H1 (cell line): Measurements from ENCODE around the gene PDZD2. TPM values are rescaled to one million over a fixed set of nuclear protein-coding genes. Genes with fewer than 3 reads are reported as not detected.

ENCODE experiments used
- CTCF ChIA-PET: fragments of 300-600 bp; sonication (Branson Sonifier 250); formaldehyde crosslinking; loops from one replicate; lab custom pipeline; 2021; ENCODE audit not compliant: partially characterized antibody; lab: Charles Lee
- POLR2A ChIA-PET: fragments of 300-600 bp; sonication (Branson Sonifier 250); formaldehyde crosslinking; loops from one replicate; lab custom pipeline; 2021; ENCODE audit warnings: inconsistent platforms; ENCODE audit not compliant: partially characterized antibody; lab: Charles Lee
- DNase-seq, 2 experiments: peaks; one replicate each; pipeline versions ENCODE4 v3.0.0 to v3.0.0-alpha.2; 2010 to 2022; ENCODE audit warnings: low spot score in 2 of 2, low read depth in 1 of 2, mixed read lengths in 1 of 2
- FAIRE-seq: peaks from 2 replicates; lab custom pipeline; 2011; peaks lifted over from hg19 to GRCh38; lab: Jason Lieb, UNC
- H2AFZ ChIP-seq: 2 replicates; pipeline ENCODE4 v1.8.1; 2012; ENCODE audit warnings: low read length, inconsistent platforms
- H2AK5ac ChIP-seq: 2 replicates; pipeline ENCODE4 v1.6.1; 2013; ENCODE audit warnings: low read depth, low read length
- H2BK120ac ChIP-seq: replicated peaks from 2 replicates; pipeline ENCODE3; 2013; ENCODE audit warnings: low read depth, low read length, inconsistent platforms
- H2BK12ac ChIP-seq: 2 replicates; pipeline ENCODE4 v1.6.1; 2013; ENCODE audit warnings: low read depth, low read length
- H2BK15ac ChIP-seq: 2 replicates; pipeline ENCODE4 v1.6.1; 2013; ENCODE audit warnings: low read length
- H2BK20ac ChIP-seq: 2 replicates; pipeline ENCODE4 v1.6.1; 2013; ENCODE audit warnings: low read length
- H2BK5ac ChIP-seq: 2 replicates; pipeline ENCODE4 v1.6.1; 2013; ENCODE audit warnings: low read depth, low read length
- H3K14ac ChIP-seq: 2 replicates; pipeline ENCODE4 v1.6.1; 2013; ENCODE audit warnings: inconsistent platforms; ENCODE audit not compliant: insufficient read length
- H3K18ac ChIP-seq: 2 replicates; pipeline ENCODE4 v1.6.1; 2013; ENCODE audit warnings: low read length; ENCODE audit errors: extremely low read depth
- H3K23ac ChIP-seq: 2 replicates; pipeline ENCODE4 v1.6.1; 2013; ENCODE audit warnings: inconsistent platforms; ENCODE audit not compliant: insufficient read length
- H3K23me2 ChIP-seq: 2 replicates; pipeline ENCODE4 v1.6.1; 2013; ENCODE audit warnings: low read depth, low read length
- H3K27ac ChIP-seq: 2 replicates; pipeline ENCODE4 v1.6.1; 2011; ENCODE audit warnings: low read depth, low read length, inconsistent platforms
- H3K27me3 ChIP-seq, 4 experiments: replicated peaks in 1 of 4; 1 replicate in 1 of 4; 2 replicates in 3 of 4; pipeline versions ENCODE4 v1.6.1 to v1.8.1; 2011 to 2013; ENCODE audit warnings: low read length in 3 of 4, mild to moderate bottlenecking in 3 of 4, inconsistent platforms in 2 of 4, mixed read lengths in 2 of 4, moderate library complexity in 1 of 4; ENCODE audit not compliant: control insufficient read depth in 3 of 4, insufficient read depth in 3 of 4; ENCODE audit errors: extremely low read depth in 1 of 4
- H3K36me3 ChIP-seq, 4 experiments: 2 replicates each; pipeline versions ENCODE4 v1.6.1 to v1.8.1; 2011 to 2013; ENCODE audit warnings: mild to moderate bottlenecking in 4 of 4, low read length in 3 of 4, moderate library complexity in 2 of 4, control low read depth in 1 of 4, inconsistent platforms in 1 of 4; ENCODE audit not compliant: insufficient read depth in 4 of 4, control insufficient read depth in 2 of 4
- H3K4ac ChIP-seq: replicated peaks from 2 replicates; pipeline ENCODE3; 2013; ENCODE audit warnings: low read length, low read depth, mixed read lengths, inconsistent platforms; ENCODE audit not compliant: insufficient read length
- H3K4me1 ChIP-seq, 4 experiments: replicated peaks in 1 of 4; 1 replicate in 1 of 4; 2 replicates in 3 of 4; pipeline versions ENCODE4 v1.6.1 to v1.8.1; 2011 to 2013; ENCODE audit warnings: low read length in 3 of 4, inconsistent platforms in 2 of 4, mixed read lengths in 1 of 4; ENCODE audit not compliant: insufficient read depth in 4 of 4, control insufficient read depth in 3 of 4
- H3K4me2 ChIP-seq, 2 experiments: 2 replicates each; pipeline versions ENCODE4 v1.6.1 to v1.8.1; 2011 to 2013; ENCODE audit warnings: low read depth in 2 of 2, low read length in 2 of 2, control low read depth in 1 of 2, inconsistent platforms in 1 of 2, mild to moderate bottlenecking in 1 of 2; ENCODE audit not compliant: insufficient read depth in 1 of 2
- H3K4me3 ChIP-seq, 4 experiments: fragments of 200-600, 300-600 bp in 1 of 4; sonication (generic), shearing (Covaris generic), sonication (Bioruptor Twin) in 1 of 4; 2 replicates each; pipeline versions ENCODE4 v1.5.1 to v1.8.1; 2011 to 2016; ENCODE audit warnings: low read length in 4 of 4, low read depth in 3 of 4, control low read depth in 2 of 4, inconsistent platforms in 2 of 4, mild to moderate bottlenecking in 2 of 4, mixed read lengths in 1 of 4, moderate library complexity in 1 of 4; ENCODE audit not compliant: insufficient read depth in 2 of 4; ENCODE audit errors: extremely low read depth in 1 of 4
- H3K56ac ChIP-seq: replicated peaks from 2 replicates; pipeline ENCODE3; 2013; ENCODE audit warnings: low read depth, mild to moderate bottlenecking, mixed read lengths, low read length, inconsistent platforms; ENCODE audit not compliant: insufficient read length
- H3K79me1 ChIP-seq: 2 replicates; pipeline ENCODE4 v1.6.1; 2013; ENCODE audit warnings: low read depth, low read length, control low read depth
- H3K79me2 ChIP-seq, 2 experiments: 2 replicates each; pipeline versions ENCODE4 v1.6.1 to v1.8.1; 2012 to 2013; ENCODE audit warnings: low read length in 2 of 2, mild to moderate bottlenecking in 2 of 2, inconsistent platforms in 1 of 2; ENCODE audit not compliant: insufficient read depth in 2 of 2, control insufficient read depth in 1 of 2
- H3K9ac ChIP-seq, 4 experiments: replicated peaks in 1 of 4; 1 replicate in 1 of 4; 2 replicates in 3 of 4; pipeline versions ENCODE4 v1.6.1 to v1.8.1; 2011 to 2013; ENCODE audit warnings: low read depth in 3 of 4, low read length in 3 of 4, control low read depth in 2 of 4, mild to moderate bottlenecking in 2 of 4, moderate library complexity in 2 of 4, inconsistent platforms in 1 of 4; ENCODE audit errors: extremely low read depth in 1 of 4
- H3K9me3 ChIP-seq, 2 experiments: 2 replicates each; pipeline versions ENCODE4 v1.6.1 to v1.8.1; 2012 to 2013; ENCODE audit warnings: mild to moderate bottlenecking in 2 of 2, moderate library complexity in 2 of 2, control low read depth in 1 of 2, inconsistent platforms in 1 of 2, low read depth in 1 of 2, low read length in 1 of 2, mixed read lengths in 1 of 2; ENCODE audit not compliant: insufficient read depth in 2 of 2
- H4K20me1 ChIP-seq, 2 experiments: replicated peaks in 1 of 2; 2 replicates each; pipeline versions ENCODE3 to v1.8.1; 2011 to 2013; ENCODE audit warnings: inconsistent platforms in 2 of 2, low read length in 2 of 2, mild to moderate bottlenecking in 1 of 2; ENCODE audit not compliant: insufficient read depth in 2 of 2, control insufficient read depth in 1 of 2
- H4K5ac ChIP-seq: 2 replicates; pipeline ENCODE4 v1.6.1; 2013; ENCODE audit warnings: low read length, low read depth, mixed read lengths, inconsistent platforms; ENCODE audit not compliant: insufficient read length
- H4K8ac ChIP-seq: 2 replicates; pipeline ENCODE4 v1.8.0; 2013; ENCODE audit warnings: mild to moderate bottlenecking, moderate library complexity, low read length, inconsistent platforms; ENCODE audit not compliant: insufficient read depth; ENCODE audit errors: extremely low read depth
- H4K91ac ChIP-seq: replicated peaks from 2 replicates; pipeline ENCODE3; 2013; ENCODE audit warnings: low read length, mixed read lengths, inconsistent platforms; ENCODE audit not compliant: insufficient read length
- BACH1 ChIP-seq: IDR thresholded peaks from 2 replicates; pipeline ENCODE4 v1.6.1; 2012; ENCODE audit warnings: low read length, improper control_type of control experiment
- EGR1 ChIP-seq: IDR thresholded peaks from 2 replicates; pipeline ENCODE4 v1.6.1; 2011; ENCODE audit warnings: low read depth, low read length, borderline replicate concordance
- GTF2F1 ChIP-seq: IDR thresholded peaks from 2 replicates; pipeline ENCODE4 v1.6.1; 2012; ENCODE audit warnings: low read depth, low read length, improper control_type of control experiment, borderline replicate concordance
- HDAC2 ChIP-seq, 2 experiments: fragments of 300-600 bp in 1 of 2; sonication (generic) in 1 of 2; IDR thresholded peaks; 2 replicates each; pipeline ENCODE4 v1.6.1; 2011 to 2012; ENCODE audit warnings: low read depth in 2 of 2, low read length in 2 of 2, mild to moderate bottlenecking in 2 of 2, moderate library complexity in 2 of 2, borderline replicate concordance in 1 of 2, inconsistent platforms in 1 of 2
- RBBP5 ChIP-seq: IDR thresholded peaks from 2 replicates; pipeline ENCODE4 v1.7.1; 2012; ENCODE audit warnings: low read depth, mild to moderate bottlenecking, inconsistent platforms, low read length, moderate library complexity, borderline replicate concordance
- RXRA ChIP-seq: IDR thresholded peaks from 2 replicates; pipeline ENCODE4 v1.6.1; 2011; ENCODE audit warnings: low read depth, mild to moderate bottlenecking, low read length, moderate library complexity; ENCODE audit not compliant: insufficient read depth
- TCF12 ChIP-seq: IDR thresholded peaks from 2 replicates; pipeline ENCODE4 v1.6.1; 2011; ENCODE audit warnings: low read depth, mild to moderate bottlenecking, low read length
- TEAD4 ChIP-seq: IDR thresholded peaks from 2 replicates; pipeline ENCODE4 v1.6.1; 2012; ENCODE audit warnings: low read depth, low read length, inconsistent platforms, mixed read lengths
- WGBS, 2 experiments: shearing (Covaris generic) in 1 of 2; methylation state at CpG; one replicate each; pipeline versions ENCODE4 v1.1.6 to v1.1.7; 2013 to 2015; ENCODE audit warnings: low lambda C conversion rate in 2 of 2, mixed read lengths in 2 of 2, inconsistent platforms in 1 of 2, low coverage in 1 of 2, missing lambda C conversion rate in 1 of 2; ENCODE audit not compliant: insufficient replicate concordance in 2 of 2, insufficient coverage in 1 of 2, insufficient read length in 1 of 2; ENCODE audit errors: extremely low coverage in 1 of 2, missing lambda C conversion rate in 1 of 2; 5-methylcytosine and 5-hydroxymethylcytosine counted together
- polyA plus RNA-seq, 7 experiments: library from polyadenylated mRNA; depleted of rRNA in 3 of 7; stranded (reverse) in 5 of 7; unstranded in 2 of 7; fragments of >200 nt in 5 of 7; fragments of 200-250 nt in 2 of 7; gene quantifications; 1 replicate in 5 of 7; 2 replicates in 1 of 7; 4 replicates in 1 of 7; pipeline versions ENCODE4 v1.2.1 to v1.2.3, GENCODE V29; 2011 to 2013; ENCODE audit warnings: missing spikeins in 2 of 7, mixed read lengths in 2 of 7
- total RNA-seq: library from RNA; stranded (reverse); fragmentation: NEBNext Ultra II Directional; extraction: Animal tissue kit (Norgen Biotek cat#: 25700); gene quantifications from 2 replicates; pipeline ENCODE4 v1.2.1, GENCODE V29; 2021
- TF ChIP-seq, protein P1 (sequence below): IDR thresholded peaks from 2 replicates; pipeline ENCODE4 v1.6.1; 2012; ENCODE audit warnings: inconsistent platforms
- TF ChIP-seq, protein P2 (sequence below), 3 experiments: IDR thresholded peaks; 1 replicate in 2 of 3; 2 replicates in 1 of 3; pipeline versions ENCODE4 v1.5.1 to v1.6.1; 2011; ENCODE audit warnings: low read length in 3 of 3, mild to moderate bottlenecking in 3 of 3, inconsistent platforms in 2 of 3, low read depth in 1 of 3, moderate library complexity in 1 of 3; ENCODE audit not compliant: insufficient read depth in 1 of 3; ENCODE audit errors: control extremely low read depth in 1 of 3
- TF ChIP-seq, protein P3 (sequence below): IDR thresholded peaks from 2 replicates; pipeline ENCODE4 v1.6.1; 2012; ENCODE audit warnings: inconsistent platforms

Gene PDZD2
- total and polyA plus RNA-seq, 2 of the 8 experiments (the other 6 are each of a cell fraction or from before 2014, with no cell fraction given) = 1.2 to 6.8 TPM

DNA sequence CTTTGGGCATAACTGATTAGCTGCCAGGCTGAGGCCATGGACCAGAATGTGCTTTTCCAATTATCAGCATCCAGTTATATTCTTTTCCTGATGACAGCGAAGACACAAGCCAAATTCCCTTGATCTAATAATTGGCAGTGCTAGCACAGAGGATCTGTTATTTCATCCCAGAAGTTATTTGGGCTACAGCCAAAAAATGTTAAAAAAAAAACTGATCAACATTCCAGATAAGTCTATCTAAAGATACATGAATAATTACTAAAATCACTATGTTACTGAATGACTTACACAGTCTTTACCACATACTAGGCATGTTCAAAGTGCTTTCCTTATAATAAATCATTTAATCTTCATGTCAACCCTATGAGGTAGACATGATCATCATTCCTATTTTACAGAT is 13.5 kb upstream of the PDZD2 start:
- no peak overlapping the region for H2AK5ac ChIP-seq
- no peak for TF ChIP-seq RXRA
- TF ChIP-seq RBBP5 = no peak
- no peak for TF ChIP-seq EGR1
- TF ChIP-seq BACH1 = no peak
- TF ChIP-seq, protein P1, sequence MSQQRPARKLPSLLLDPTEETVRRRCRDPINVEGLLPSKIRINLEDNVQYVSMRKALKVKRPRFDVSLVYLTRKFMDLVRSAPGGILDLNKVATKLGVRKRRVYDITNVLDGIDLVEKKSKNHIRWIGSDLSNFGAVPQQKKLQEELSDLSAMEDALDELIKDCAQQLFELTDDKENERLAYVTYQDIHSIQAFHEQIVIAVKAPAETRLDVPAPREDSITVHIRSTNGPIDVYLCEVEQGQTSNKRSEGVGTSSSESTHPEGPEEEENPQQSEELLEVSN = no peak
- no peak for TF ChIP-seq HDAC2 (IDR thresholded peaks at IDR 0.05; ENCODE audit: borderline replicate concordance in 1 of 2, low read depth in 2 of 2, low read length in 2 of 2)
- TF ChIP-seq, protein P2, sequence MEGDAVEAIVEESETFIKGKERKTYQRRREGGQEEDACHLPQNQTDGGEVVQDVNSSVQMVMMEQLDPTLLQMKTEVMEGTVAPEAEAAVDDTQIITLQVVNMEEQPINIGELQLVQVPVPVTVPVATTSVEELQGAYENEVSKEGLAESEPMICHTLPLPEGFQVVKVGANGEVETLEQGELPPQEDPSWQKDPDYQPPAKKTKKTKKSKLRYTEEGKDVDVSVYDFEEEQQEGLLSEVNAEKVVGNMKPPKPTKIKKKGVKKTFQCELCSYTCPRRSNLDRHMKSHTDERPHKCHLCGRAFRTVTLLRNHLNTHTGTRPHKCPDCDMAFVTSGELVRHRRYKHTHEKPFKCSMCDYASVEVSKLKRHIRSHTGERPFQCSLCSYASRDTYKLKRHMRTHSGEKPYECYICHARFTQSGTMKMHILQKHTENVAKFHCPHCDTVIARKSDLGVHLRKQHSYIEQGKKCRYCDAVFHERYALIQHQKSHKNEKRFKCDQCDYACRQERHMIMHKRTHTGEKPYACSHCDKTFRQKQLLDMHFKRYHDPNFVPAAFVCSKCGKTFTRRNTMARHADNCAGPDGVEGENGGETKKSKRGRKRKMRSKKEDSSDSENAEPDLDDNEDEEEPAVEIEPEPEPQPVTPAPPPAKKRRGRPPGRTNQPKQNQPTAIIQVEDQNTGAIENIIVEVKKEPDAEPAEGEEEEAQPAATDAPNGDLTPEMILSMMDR (IDR thresholded peaks at IDR 0.05; ENCODE audit: control extremely low read depth in 1 of 3, insufficient read depth in 1 of 3, low read depth in 1 of 3, low read length in 3 of 3) = no peak
- TF ChIP-seq TCF12 = no peak
- TF ChIP-seq TEAD4 = no peak
- no peak for TF ChIP-seq GTF2F1
- TF ChIP-seq, protein P3, sequence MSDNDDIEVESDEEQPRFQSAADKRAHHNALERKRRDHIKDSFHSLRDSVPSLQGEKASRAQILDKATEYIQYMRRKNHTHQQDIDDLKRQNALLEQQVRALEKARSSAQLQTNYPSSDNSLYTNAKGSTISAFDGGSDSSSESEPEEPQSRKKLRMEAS = no peak

More for the DNA sequence above, 13.5 kb upstream of the PDZD2 start:
- Histone ChIP-seq H3K23me2 (no peaks in the 10 kb centered on the region), H3K27ac (no peak overlapping the region), H3K23ac (no peak overlapping the region), H2BK5ac (no peak overlapping the region), H2BK15ac (no peak overlapping the region), H4K5ac (no peak overlapping the region), H2BK12ac (no peak overlapping the region), H3K4me1 (no peaks in the 10 kb centered on the region; a peak in 1 of 7 replicates), H3K79me1 (no peaks in the 10 kb centered on the region), H4K20me1 (no peaks in the 10 kb centered on the region), H4K8ac (no peak overlapping the region), H2BK20ac (no peak overlapping the region), H3K27me3 (no peaks in the 10 kb centered on the region), H3K36me3 (no peaks in the 10 kb centered on the region), H2BK120ac (no peak overlapping the region), H3K14ac (no peak overlapping the region), H3K4ac (no peak overlapping the region), H2AFZ (no peak overlapping the region), H3K9ac (no peak overlapping the region), H3K9me3 (no peaks in the 10 kb centered on the region), H3K18ac (no peak overlapping the region), H3K4me2 (no peak overlapping the region), H3K79me2 (no peaks in the 10 kb centered on the region), H4K91ac (no peak overlapping the region), H3K4me3 (no peak overlapping the region), H3K56ac (no peak overlapping the region)
- FAIRE-seq (no peak), DNase-seq (no peak)
- CTCF ChIA-PET = interaction anchor here (1.8 kb wide), 1 partner anchor 13 kb away, joined by 6 read pairs; the partner anchor contains the start of gene PDZD2
- POLR2A ChIA-PET = no interaction called here
- 71% methylated on average over 1 of the region's 1 CpG; no CpG with 5 or more reads in 1 of the 2 experiments for WGBS, 2 experiments
